Measurements from ENCODE around the gene FUT2.

Gene FUT2

DNA sequence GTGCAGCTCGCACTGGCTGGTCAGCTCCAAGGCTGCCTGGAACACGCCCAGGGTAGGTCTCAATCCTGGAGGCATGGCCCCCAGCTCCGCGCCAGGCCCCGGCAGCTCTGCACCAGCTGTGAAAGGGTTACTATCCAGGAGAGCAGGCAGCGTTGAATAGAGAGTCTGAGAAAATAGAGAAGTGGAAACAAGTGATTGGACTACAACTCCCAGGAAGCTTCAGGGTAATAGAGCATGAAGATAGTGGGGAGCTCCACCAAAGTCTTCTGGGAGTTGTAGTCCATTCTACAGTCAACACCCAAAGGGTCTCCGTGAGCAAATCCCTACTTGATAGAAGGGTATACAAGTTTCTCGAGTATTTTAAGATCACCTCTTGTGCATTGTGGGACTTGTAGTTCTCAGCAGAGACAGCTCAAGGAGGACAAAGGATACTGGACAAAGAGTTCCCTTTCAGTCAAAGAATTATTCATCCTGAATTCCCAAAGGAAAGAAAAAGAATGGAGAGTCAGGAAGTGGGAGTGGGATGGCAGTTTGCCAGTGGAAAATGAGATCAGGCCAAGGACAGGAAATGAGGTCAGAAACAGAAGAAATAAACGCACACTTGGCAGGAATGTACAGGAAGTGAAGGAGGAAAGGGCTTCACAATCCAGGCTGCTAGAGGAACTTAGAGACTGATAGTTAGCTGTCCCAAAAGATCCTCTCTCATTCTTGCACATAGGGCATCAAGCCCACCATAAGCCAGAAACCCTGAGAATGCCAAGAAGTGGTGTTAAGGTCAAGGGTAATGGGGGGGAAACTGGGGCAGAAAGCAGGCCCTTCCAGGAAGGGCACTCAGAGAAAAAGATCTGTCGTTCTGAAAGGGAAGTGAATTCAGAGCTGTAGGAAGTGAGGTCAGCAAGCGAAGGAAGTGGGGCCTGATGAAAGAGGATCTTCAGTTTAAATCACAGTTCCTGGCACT lies 29.3 kb downstream of the FUT2 start:
- no peak for DNase-seq (ENCODE audit: low read depth in 3 of 3)

DNA sequence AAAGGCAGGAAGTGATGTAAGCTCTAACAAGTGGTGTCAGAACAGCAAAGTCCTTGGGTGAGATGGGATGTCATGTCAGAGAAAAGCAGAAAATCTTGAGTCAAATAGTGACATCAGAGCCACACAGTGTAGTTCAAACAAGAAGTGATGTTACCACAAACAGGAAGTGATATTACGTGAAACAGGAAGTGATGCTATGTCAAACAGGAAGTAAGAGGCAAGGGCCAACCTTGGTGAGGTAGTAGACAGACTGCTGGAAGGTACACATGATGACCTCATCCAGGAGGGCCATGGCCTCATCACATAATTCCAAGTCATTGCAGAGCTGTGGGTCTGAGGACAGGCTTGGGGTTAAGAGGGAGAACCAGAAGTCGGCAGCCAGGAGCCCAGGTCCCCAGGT lies 30.8 kb downstream of the FUT2 start:
- DNase-seq (ENCODE audit: low read depth in 3 of 3): no peak

DNA sequence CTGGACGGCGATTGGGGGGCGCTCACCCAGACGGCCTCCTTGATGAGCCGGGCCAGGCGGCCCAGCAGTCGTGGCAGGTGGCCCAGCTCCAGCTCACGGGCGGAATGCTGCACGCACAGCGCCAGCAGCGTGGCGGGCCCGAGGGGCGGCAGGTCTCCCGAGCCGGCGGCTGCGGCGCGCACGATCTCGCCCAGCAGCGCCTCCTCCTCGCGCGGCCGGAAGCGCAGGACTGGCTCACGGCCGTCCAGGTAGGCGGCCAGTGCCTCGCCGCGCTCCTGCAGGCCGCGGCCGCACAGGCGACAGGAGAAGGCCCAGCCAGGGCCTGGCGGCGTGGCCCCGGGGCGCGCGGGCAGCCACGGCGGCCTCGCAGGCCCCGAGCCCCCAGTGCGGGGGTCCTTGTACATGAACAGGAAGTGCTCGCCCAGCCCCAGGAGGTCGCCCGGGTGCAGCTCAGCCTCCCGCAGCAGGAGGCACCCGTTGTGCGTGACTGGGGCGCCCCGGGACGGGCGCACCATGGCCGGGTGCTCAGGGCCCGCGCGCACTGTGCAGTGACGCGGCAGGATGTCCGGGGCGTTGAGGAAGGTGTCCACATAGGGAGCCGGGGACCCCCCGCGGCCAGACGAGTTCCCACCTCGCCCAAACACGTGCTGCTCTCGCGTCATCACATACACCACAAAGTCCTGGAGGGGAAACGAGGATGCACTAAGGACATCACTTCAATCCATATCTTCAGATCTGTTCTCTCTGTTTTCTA lies 33.3 kb downstream of the FUT2 start:
- DNase-seq (ENCODE audit: low read depth in 3 of 3): no peak

DNA sequence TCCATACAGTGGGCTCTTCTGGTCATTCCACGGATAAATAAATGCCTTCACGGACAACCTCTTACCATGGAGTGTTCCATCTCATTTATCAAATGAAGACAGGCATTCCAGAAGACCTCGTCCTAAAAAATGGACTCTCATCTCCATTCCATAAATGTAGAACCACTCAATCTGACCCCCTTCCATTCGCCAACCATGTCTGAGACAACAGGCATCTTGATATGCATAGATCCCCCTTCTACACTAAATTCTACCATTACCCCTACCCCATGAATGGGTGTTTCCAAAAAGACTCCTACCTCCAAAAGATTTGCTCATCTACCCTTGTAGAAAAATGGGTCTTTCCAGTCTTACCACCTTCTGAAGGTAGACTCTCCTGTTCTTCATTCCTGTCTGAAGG lies 35.7 kb downstream of the FUT2 start:
- no peak for DNase-seq (ENCODE audit: low read depth in 3 of 3)

DNA sequence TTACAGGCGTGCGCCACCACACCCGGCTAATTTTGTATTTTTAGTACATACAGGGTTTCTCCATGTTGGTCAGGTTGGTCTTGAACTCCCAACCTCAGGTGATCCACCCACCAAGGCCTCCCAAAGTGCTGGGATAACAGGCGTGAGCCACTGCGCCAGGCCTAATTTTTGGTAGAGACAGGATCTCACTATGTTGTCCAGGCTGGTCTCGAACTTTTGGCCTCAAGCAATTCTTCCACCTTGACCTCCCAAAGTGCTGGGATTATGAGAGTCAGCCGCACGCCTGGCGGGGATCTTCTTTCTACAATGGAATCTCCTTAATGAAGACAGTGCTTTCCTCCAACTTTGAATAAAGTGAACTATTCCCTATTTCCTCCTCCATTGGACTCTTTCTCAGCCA lies 38.9 kb downstream of the FUT2 start:
- no peak for DNase-seq (ENCODE audit: low read depth in 3 of 3)

DNA sequence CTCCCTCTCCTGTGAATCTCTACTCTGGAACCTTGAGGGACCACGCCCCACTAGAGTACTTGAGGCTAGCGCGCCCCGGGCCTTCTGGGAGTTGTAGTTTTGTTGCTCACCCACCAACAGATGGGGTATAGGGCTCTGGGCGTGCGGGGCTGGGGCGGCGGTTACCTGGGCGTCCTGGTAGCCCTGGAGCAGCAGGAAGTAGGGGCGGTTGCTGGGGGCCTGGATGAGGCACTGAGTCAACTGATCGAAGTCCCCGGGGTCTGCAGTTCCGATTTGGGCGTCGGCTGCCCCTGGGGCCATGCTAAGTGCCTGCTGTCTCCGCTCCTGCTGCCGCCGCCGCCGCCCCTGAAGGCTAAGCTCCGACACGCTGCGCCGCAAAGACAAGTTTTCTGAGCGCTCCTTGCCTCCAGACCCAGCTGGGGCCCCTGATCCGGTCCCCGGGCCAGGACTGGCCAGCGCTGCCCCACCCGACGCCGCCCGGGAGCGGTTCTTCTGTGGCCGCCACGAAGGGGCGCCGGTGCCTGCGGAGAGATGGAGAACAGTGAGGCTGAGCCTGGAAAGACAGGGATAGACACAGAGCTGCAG lies 39.4 kb downstream of the FUT2 start:
- DNase-seq (ENCODE audit: low read depth in 3 of 3): no peak

DNA sequence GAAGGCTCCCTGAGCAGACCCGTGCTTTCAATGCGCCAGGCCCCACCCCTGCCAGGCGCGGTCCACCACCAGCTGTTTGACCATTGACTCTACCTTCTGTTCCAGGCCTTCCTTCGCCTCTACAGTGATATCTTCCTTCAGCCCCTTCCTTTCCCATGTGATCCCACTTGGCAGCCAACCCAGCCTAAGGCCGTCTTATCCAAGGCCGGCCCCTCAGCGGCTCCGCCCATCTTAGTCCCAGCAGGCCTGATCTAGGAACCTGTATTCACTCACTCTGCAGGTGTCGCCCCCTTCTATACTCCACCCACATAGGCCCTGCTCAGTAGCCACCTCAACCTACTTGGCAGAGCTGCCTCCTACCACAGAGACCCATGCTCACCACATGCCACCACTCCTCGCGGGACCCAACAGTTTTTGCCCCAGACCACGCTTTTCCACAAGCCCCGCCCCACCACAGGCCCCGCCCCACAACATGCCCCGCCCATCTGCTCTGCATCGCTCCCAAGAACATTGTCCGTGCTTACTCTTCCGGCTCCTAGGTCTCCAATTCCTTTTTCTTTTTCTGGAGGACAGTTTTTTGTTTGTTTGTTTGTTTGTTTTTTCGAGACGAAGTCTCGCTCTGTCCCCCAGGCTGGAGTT lies 41.7 kb downstream of the FUT2 start:
- no peak for DNase-seq (ENCODE audit: low read depth in 3 of 3)

DNA sequence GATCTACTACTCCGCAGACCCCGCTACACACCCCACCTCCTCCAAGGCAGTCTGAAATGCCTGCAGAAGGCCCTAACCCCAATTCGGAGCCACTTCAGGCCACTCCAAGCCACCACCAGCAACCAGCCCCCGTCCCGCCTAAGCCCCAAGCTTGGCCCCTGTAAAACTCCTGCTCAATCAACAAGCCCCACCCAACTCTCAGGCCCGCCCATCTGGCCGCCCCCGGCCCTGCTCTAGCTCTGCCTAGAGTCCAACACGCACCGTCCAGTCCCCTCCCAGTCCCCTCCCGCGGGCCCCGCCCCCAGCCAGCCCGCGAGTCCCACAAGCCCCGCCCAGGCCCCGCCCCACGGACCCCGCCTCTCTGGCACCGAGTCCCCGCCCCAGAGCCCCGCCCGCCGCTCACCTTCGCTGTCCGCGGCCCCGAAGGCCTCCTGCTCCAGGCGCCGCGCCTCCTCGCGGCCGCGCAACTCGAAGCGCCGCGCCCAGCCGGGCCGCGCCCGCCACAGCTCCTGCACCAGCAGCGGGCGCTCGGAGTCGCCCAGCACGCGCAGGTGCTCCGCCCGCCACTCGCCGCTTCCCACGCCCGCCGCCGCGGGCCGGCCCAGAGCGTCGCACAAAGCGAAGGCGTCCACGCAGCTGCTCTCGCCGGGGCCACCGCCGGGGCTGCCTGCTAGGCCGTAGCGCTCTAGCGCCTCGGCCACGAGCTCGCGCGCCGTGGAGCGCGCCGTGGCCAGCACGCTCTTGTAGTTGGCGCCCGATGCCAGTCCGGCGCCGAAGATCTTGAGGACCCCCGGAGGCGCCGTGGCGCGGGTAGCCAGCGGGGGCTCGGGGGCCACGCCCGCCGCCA lies 43.0 kb downstream of the FUT2 start:
- peak; percentile 85 to 93 (median 91) for DNase-seq (ENCODE audit: low read depth in 3 of 3)

DNA sequence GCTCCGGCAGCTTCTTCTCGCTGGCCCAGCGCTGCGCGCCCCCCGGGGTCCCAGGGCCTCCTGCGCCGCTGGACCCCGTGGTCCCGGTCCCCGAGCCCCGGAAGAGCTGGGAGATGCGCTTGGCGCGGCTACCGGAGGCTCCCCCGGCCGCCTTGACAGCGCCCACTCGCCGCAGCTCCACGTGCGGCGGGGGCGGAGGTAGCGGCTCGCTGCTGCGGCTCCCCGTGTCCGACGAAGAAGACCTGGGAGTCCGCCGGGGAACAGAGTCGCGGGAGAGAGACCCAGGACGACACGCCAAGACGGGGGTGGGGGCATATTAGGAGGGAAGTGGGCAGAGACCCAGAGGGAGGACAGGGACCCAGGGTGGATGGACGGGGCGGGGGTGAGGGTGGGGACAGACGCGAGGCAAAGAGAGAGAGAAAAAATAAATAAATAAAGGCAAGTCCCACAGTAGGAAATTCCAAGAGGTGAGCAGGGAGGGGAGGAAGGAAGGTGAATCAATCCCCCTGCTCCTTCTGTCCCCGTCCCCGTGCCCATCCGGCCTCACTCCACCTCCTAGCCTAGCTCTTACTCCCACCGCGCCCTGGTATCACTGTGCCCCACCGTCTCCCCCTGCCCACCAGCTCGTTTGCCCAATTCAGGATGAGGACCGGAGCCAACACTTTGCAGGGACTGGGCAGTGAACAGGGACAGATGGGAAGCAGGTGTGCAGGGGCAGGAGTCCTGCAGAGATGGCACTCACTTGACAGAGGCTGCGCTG lies 43.8 kb downstream of the FUT2 start:
- no peak for DNase-seq (ENCODE audit: low read depth in 3 of 3)

DNA sequence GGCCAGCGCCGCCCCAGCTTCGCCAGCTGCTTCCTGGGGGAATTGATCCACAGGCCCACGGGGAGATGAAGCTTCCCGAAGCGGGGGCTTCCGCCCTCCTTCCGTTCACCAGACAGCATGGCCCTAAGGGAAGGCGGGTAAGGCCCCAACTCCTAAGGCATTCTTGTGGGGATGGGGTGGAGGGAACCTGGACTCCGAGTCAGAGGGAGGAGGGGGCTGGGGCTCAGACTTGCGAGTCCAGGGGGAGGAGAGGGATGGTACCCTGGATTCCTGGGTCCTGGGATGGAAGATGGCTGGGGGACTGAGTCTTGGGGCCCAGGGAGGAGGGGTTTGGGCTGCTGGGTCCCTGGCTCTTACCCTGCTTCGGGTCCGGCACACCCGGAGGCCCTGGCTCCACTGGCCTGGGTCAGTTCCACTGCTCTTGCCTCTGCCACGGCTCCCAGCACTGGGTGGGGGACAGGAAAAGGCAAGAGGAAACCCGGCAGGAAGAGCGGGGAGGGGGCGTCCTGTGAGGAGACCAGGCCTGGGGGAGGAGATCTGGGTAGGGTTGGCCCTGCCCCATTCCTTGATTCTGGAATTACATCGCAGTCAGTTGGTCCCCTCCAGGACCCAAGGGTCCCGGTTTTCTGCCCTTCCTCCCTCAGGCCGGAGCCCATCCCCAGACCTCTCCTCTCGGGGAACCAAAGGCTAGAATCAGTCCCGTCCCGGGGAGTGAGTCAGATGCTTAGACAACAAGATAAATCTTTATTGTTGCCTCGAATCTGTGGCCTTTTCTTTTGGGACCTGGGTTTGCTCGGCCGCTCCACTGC lies 44.6 kb downstream of the FUT2 start, which contains the start of gene RASIP1:
Gene RASIP1 (minus strand): TSS at position 447 of the 809 bp plus-strand sequence. CDS start 328 bp downstream, at position 119.
- DNase-seq (ENCODE audit: low read depth in 3 of 3): no peak

DNA sequence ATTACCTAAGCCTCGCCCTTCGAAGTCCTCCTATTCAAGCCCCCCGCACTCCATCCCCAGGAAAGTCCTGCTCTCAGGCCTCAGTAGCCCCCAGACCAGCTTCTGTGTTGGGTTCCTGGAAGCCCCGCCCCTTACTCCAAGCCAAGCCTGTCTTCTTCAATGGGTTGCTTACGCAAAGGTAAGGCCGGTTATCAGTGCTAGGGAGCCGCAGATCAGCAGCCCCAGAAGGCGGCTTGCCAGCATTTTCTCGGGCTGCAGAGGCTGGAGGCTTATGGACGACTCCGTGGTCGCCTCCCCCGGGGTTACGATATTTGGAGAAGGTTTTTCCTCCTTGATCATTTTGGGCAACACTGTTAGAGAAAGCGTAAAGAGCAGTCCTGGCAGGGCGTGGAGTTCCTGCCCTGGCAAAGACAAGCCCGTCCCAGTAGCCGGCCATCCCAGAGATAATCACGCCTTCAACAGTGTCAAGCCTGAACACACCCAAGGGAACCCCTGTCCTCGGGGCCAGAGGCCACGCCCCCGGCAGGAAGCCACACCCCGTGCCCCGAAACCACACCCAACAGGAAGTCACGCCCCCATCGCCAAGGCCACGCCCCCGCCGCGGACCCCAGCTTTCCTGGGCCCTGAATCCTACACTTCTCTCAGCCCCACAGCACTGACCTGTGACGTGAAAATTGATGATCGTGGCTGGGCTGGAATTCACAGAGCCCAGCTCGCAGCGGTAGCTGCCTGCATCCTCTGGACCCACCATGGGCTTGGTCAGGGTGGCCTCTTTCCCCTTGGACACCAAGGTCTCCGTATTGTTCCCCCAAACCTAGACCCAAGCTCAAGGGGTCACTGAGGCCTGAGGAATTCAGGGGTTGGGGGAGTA lies 45.6 kb downstream of the FUT2 start:
- DNase-seq (ENCODE audit: low read depth in 3 of 3): no peak

DNA sequence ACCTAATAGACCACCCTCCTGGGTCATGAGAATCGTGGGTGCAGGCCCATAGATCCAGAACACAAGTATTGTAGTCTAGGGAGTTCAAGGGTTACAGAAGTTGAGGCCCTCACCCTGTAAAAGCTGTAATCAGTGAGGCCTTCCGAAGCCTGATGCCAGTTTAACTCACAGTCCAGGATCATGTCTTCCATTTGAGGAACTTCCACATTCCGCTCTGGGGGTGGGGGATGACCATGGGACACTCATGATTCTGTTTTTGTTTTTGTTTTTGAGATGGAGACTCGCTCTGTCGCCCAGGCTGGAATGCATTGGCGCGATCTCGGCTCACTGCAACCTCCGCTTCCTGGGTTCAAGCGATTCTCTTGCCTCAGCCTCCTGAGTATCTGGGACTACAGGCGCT lies 46.3 kb downstream of the FUT2 start:
- DNase-seq (ENCODE audit: low read depth in 3 of 3): no peak

DNA sequence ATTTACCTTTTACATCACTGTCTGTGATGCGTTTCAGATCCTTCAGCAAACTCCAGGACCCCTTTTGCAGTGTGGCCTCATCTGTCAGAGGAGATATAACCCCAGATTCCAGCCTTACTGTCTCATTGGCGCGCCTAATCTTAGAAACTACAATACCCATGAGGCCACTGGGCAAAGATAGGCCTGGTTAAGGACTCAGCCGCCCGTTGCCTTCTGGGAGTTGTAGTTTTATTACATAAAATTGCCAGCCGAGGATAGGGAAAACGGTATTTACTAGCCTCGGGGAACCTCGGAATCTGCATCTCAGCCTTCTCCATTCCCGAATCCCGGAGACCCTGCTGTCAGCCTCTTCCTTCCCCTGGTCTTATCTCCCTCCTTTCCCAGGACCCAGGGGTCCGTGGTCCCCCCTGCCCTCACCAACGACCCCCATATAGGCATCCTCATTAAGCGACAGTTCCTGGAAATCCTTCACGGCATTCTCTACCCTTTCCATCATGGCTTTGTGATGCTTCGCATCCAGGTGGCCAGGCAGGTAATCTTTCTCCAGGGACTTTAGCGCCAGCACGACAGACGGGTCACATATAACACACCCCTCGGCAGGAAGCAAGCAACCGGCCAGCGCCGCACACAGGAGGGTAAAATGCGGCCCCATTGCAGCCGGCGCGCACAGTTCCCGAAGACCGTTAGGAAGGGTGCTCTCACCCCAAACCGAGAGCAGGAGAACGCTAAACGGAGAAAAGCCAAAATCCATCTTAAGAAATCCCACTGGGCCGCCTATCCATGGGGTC lies 49.6 kb downstream of the FUT2 start:
- no peak for DNase-seq (ENCODE audit: low read depth in 3 of 3)

DNA sequence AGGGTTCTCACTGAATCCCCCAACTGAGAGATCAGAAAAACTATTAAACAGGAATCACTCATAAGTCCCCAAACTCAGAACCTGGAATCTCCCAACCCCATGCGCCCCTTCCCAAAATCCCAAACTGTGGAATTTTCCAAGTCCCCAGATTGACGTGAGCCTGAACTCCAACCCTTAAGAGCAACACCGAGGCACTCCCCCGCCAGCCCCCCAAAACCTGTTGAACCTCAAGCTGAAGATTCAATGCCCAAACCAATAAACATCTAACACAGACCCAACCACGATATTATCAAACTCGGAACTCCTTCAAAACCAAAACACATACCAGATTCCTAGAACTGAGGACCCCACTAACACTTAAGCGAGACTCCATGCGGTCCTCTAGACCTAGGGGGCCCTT lies 50.3 kb downstream of the FUT2 start:
- DNase-seq (ENCODE audit: low read depth in 3 of 3): no peak

DNA sequence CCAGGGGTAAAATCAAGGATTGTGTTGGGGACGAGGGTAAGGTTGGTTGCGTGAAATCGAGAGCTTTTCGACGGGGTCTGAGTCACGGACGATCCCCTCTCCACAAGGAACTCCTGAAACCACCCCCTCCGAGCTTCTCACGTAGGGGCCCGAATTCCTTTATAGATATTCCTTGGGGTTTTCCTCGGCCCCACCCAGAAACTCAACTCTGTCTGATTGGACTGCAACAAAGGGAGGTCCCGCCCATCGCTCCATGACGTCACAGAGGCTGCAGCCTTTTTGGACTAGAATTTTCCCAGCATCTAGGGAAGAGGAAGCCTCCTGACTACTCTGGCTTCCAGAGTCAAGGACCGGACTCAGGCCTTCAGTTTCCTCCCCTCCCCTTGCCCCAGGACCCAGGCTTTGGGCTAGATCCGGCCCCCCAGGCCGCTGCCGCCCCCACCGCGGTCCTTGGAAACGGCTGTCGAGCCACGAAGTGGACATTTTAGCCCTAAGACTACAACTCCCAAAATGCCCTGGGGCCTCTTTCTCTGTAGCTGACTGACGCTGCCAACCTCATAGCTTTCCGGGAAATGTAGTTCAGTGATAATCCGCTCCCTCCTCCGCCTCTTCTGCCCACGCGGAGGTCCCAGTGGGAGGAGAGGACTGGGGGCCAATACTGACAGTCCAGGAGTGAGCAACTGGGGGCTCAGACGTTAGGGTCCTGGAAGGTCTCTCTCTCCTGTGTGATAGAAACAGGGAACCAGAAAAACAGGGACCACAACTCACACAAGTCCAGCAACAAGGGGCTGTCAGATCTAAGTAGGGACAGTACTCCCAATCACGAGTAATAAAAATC lies 51.2 kb downstream of the FUT2 start, which contains the start of gene IZUMO1:
Gene IZUMO1 (minus strand): TSS at position 172 of the 838 bp plus-strand sequence. CDS start 1,050 bp downstream, outside the sequence.
- no peak for DNase-seq (ENCODE audit: low read depth in 3 of 3)

DNA sequence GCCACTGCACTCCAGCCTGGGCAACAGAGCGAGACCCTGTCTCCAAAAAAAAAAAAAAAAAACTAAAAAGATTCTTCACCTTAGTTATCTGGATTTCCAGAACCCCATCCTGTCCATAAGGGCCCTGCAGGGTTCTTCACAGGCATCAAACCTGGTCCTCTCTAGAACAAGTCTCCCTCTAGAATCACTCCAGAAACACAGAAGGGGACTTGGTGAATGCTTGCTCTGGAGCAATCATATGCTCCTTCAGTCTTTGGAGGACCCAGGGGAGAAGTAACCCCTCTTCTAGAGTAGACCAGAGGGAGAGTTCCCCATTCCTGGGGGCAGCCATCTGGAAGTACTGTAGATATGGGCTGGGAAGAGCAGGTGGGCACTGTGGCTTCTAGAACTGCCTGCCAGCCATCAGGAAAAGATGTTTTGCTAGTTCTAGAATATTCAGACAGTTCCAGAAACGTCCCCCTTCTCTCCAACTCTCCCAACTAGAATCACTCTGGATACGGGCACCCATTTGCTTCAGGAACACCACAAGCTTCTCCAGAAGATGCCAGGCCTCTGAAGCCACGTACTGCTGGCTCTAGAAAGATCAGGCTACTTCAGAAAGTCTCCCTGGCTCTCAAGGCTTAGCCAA lies 53.9 kb downstream of the FUT2 start:
- no peak for DNase-seq (ENCODE audit: low read depth in 3 of 3)

Data from stimulated activated CD4-positive, alpha-beta T cell treated with anti-CD3 and anti-CD28 coated beads, TNF-alpha, amount 100 ng/mL, for 4 hours (primary cell).